ENCODE results near the gene RNF19B.
"Not testable (repeated sequence)": the region's sequence is repeated elsewhere in the genome, so short reads cannot be mapped to it uniquely, and the experiment has no call there.

Gene RNF19B

DNA sequence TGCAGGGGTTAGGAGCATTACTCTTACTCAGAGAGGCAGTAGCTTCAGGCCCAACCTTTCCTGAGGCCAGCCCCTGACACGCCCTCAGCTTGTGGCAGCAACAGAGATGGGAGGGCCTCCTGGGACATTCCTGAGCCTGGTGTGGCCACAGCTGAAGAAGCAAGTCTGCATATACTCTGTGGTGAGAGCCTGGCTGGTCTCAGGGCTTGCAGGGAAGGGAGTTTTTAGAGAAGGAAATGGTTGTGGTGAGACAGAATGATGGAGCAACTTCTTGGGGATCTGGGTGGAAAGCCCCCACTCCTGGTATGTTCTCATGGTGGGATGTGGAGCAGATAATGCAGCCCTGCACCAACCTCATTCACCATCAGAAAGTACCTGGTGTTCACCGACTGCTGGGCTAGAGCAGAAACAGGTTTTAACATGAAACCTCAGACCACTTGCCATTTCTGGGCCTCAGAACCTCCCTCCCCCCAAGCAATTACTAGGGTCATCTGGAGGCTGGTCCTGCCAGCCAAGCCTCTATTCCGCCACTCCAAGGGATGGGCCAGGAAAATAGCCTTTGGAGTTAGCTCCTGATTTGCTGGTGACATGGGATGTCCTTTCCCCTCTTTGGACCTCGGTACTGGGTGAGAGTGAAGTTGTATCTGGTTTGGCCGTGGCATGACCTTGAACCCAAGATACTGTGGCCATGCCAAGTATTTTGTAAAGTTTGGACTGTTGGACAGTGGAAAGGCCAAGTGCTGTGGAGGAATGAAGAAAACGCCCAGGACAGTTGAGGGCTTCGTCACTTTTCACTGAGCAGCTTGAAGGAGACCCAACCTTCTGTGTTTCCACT lies 28.1 kb upstream of the RNF19B start:
- in situ Hi-C loops (cut with MboI; ENCODE audit: low sequenced_read_pairs): no loop called here

DNA sequence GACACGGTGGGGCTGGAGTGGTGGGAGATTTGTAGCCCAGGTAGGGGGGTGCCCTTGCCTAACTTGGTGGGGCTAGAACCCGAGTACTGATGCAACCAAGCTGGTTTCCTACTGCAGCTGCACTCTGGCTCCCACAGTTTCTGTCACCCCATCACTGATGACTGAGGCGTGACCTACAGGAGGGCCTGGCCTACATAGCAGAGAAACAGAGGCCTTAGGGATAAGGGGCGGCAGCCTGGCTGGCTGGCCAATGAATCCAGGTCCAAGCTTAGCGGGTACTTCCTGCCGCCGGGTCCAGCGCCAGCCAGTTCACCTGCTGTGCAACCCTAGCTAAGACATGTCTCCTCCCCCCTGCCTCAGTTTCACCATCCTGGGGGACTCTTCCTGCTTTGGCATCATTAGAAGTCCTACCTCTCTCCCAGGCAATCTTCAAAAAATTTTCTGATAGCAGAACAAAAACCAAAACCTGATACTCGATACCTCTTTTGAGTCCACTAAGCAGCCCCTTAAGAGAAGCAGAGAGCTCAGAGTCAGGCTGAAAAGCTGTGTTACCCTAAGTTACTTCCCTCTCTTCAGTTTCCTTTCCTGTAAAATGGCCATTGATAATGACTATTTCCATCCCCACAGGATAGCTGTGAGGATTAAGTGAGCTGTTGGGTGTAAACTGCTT lies 27.3 kb upstream of the RNF19B start:
- in situ Hi-C loops (cut with MboI; ENCODE audit: low sequenced_read_pairs): no loop called here

- in situ Hi-C loops (cut with MboI; ENCODE audit: low sequenced_read_pairs): no loop called here
These were observed 26.8 kb upstream of the RNF19B start for GRCh38 chr1:32991386-32991785.

DNA sequence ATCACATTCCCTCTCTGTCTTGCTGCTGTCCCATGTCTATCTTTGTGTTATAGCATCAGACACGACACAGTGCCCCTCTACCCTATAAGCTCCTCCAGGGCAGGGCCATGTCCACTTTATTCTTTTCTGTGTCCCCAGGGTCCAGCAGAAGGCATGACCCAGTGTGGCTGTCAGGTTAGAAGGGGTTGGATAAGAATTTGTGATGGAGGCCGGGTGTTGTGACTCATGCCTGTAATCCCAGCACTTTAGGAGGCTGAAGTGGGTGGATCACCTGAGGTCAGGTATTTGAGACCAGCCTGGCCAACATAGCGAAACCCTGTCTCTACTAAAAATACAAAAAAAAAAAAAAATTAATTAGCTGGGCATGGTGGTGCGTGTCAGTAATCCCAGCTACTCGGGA lies 26.3 kb upstream of the RNF19B start:
- in situ Hi-C loops (cut with MboI; ENCODE audit: low sequenced_read_pairs): no loop called here

- in situ Hi-C loops (cut with MboI; ENCODE audit: low sequenced_read_pairs): no loop called here
These were observed 24.8 kb upstream of the RNF19B start for GRCh38 chr1:32989160-32990050.

- in situ Hi-C loops (cut with MboI; ENCODE audit: low sequenced_read_pairs): no loop called here
These were observed 24.1 kb upstream of the RNF19B start for GRCh38 chr1:32988665-32989064.

DNA sequence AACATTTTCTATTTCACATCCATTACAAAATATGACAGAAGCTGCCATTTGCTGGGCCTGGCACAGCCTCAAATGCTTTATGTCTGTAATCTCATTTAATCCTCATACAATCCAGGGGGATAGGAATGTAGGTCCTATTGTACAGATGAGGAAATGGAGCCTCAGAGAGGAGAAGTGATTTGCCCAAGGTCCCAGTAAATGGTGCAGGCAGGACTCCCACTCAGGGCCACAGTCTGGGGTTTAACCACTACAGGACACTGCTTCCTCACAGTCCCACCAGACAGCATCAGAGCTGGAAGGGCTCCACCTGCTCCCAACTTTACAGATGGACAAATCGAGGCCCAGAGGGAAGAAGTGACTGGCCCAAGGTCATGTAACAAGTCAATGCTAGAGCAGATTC lies 20.6 kb upstream of the RNF19B start:
- in situ Hi-C loops (cut with MboI; ENCODE audit: low sequenced_read_pairs): no loop called here

DNA sequence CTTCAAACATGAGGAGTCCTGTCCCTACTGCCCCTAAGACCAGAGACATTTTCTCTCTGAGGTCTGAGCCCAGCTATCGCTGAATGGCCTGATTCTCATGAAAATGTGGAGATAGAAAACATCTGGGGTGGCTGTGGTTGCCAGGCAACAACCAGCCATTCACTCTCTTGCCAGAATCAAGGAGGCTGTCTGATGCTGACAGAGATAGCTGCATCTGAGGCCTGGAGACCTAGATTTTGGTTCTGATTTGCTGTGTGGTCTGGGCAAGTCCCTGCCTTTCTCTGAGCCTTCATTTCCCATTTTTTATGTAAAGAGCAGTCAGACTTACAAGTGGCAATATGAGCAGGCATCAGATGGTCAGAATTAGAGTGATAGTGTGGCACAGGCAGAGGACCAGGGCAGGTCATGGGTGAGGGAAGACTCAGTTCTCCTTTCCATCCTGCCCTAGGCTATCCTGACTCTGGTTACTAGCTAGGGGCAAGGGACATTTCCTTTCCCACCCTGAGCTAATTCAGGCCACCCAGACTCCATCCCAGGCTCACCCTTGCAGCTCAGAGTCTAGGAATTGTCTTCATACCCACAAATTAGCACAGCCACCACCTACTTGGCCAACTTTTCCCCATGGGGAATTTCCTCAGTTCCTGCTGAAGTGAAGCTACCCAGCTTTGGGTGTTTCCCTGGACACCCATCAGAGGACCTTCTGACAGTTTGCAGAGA lies 20.0 kb upstream of the RNF19B start:
- in situ Hi-C loops (cut with MboI; ENCODE audit: low sequenced_read_pairs): no loop called here

DNA sequence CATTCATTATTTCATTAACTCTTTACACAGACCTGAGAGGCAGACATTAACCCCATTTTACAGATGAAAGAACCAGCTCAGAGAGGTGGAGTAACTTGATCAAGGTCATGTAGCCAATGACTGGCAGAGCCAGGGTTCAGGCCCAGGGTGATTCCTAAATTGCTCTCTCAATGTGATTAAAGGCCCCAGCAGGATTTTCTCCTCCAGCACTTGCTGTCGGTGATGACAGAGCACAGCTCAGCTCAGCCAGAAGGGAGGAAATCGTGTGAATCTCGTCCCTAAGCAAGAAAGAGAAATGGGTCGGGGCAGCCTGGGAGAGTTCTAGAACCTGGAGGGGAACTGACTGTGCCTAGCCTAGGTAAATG lies 19.5 kb upstream of the RNF19B start:
- in situ Hi-C loops (cut with MboI; ENCODE audit: low sequenced_read_pairs): no loop called here

- in situ Hi-C loops (cut with MboI; ENCODE audit: low sequenced_read_pairs): no loop called here
These were observed 18.4 kb upstream of the RNF19B start for GRCh38 chr1:32983020-32983419.

DNA sequence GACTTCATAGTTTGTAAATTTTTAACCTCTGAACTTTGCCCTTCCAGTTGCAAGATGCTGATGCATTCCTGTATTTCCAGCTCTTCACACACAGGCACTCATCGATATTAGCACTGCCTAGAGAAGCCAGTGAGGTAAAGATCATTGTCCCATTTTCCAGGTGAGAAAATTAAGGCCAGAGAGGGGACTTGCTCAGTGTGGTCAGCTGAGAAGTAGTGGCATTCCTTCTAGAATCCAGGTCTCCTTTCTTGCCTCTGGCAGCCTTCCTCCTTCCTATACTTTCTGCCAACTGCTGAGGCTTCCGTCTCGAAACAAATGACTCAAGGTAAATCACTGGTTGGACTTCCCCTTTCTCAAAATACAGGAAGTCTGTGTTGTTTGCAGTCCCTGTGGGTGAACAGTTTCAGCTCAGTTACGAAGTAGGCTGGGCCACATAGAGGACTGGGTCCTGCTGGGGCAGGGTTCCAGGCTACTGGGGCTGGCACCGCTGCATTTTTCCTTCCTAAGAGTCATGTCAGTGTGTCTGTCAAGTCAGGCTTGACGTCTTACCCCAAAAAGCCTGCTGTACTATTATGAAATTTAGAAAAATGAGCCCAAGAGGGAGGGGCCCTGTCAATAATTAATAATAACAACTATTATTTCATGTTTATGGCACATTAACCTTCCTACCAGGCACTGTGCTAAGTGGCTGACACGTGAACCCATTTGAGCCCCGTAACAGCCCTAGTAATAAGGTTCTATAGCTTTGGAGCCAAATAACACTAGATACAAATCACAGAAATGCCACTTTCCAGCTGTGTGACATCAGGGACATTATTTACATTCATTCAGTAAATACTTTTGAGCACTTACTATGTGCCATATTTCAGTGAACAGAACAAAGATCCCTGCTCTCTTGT lies 16.6 kb upstream of the RNF19B start:
- in situ Hi-C loops (cut with MboI; ENCODE audit: low sequenced_read_pairs): no loop called here

DNA sequence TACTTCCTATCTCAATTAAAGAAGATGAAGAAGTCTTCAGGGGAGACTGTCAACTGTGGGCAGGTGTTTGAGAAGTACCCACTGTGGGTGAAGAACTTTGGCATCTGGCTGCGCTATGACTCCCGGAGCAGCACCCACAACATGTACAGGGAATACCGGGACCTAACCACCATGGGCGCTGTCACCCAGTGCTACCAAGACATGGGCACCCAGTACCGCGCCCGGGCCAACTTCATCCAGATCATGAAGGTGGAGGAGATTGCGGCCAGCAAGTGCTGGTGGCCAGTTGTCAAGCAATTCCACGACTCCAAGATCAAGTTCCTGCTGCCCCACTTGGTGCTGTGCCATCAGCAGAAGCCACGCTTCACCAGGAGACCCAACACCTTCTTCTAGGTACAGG lies 15.5 kb upstream of the RNF19B start:
- in situ Hi-C loops (cut with MboI; ENCODE audit: low sequenced_read_pairs): no loop called here

DNA sequence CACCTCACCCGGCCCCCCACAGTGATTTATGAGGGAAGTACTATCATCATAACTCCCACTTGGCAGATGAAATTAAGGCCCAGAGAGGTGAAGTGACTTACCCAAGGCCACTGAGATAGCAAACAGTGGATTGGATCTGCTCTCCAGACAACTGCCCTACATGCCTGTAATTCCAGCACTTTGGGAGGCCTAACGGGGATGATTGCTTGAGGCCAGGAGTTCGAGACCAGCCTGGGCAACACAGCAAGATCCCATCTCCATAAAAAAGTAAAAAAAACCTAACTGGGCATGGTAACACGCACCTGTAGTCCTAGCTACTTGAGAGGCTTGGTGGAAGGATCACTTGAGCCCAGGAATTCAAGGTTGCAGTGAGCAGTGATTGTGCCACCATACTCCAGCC lies 14.2 kb upstream of the RNF19B start:
- in situ Hi-C loops (cut with MboI; ENCODE audit: low sequenced_read_pairs): no loop called here

- in situ Hi-C loops (cut with MboI; ENCODE audit: low sequenced_read_pairs): no loop called here
These were observed 13.0 kb upstream of the RNF19B start for GRCh38 chr1:32977546-32978087.

GRCh38 chr1:32975055-32975454 lies 10.4 kb upstream of the RNF19B start:
- in situ Hi-C loops (cut with MboI; ENCODE audit: low sequenced_read_pairs): not testable (repeated sequence)

DNA sequence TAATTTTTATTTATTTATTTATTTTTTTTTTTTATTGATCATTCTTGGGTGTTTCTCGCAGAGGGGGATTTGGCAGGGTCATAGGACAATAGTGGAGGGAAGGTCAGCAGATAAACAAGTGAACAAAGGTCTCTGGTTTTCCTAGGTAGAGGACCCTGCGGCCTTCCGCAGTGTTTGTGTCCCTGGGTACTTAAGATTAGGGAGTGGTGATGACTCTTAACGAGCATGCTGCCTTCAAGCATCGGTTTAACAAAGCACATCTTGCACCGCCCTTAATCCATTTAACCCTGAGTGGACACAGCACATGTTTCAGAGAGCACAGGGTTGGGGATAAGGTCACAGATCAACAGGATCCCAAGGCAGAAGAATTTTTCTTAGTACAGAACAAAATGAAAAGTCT lies 8.8 kb upstream of the RNF19B start:
- in situ Hi-C loops (cut with MboI; ENCODE audit: low sequenced_read_pairs): not testable (repeated sequence)

DNA sequence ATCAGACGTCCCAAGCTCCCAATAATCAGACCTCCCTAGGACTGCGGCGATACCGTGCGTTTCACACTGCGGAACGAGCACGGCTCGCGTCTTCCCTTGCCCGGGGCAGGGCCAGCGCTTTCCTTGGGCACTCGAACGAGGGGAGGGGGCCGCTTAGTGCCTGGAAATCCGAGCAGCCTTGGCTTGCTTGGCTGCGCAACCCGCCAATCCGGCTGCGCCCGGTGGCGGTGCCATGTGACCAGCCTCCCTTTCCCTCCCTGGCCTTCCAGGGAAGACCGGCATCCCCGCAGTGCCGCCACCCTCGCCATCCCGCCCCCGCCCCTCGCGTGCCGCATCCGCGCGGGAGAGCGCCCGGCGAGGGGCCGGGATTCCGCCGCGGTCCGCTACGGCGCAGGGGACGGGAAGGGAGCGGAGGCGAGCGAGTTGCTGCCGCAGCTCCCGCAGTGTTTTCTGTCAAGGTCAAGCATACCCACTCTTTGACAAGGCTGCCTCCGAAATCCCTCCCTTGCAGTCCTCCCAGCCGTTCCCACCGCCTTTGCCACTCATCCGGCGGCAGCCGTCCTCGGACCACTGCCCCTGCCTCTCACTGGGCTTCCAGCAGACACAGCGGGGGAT lies 8.3 kb upstream of the RNF19B start:
- in situ Hi-C loops (cut with MboI; ENCODE audit: low sequenced_read_pairs): no loop called here

DNA sequence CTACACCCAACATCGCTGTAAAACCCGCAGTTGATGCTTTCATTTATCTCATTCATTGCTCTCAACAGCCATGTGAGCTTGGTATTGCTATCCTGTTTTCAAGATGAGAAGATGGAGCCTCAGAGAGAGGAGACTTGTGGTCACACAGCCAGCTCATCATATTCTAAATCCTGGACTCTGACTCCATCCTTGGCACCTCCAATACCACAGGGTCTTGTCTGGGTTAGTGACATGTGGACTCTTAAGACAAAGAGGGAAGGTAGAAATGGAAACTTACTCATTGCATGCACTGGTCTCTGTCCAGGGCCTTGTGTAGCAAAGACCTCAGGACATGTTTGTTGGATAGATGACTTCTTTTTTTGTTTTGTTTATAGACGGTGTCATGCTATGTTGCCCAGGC lies 7.0 kb upstream of the RNF19B start:
- in situ Hi-C loops (cut with MboI; ENCODE audit: low sequenced_read_pairs): no loop called here

DNA sequence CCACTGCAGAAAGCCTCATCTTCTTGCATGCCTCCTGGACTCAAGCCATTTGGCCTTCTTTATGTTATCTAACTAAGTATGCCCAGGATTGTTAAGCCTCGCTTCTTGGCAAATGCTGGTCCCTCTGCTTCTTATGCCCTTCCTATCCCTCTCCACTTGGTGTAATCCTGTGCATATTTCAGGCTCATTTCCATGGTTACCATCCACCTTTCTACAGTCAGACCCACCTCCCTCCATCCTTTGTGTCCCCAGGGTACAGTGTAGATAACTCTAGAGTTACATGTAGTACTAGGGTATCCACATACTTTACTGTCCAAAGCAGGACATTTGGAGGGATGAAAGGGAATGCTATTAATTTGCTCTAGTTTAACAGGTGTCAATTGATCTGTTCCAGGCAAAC lies 6.5 kb upstream of the RNF19B start:
- in situ Hi-C loops (cut with MboI; ENCODE audit: low sequenced_read_pairs): no loop called here

Measured in HL-60/S4 treated with retinoic acid at 250 ng/mL for 4 days and 3 days (cell line).